Measurements from ENCODE around the gene TLK1. TPM values are rescaled to one million over a fixed set of nuclear protein-coding genes. Genes with fewer than 3 reads are reported as not detected.

The TLK1 gene
- total RNA-seq, 4 donors from 2014 or later: 41.0 to 57.6 (median 51.6) TPM

DNA sequence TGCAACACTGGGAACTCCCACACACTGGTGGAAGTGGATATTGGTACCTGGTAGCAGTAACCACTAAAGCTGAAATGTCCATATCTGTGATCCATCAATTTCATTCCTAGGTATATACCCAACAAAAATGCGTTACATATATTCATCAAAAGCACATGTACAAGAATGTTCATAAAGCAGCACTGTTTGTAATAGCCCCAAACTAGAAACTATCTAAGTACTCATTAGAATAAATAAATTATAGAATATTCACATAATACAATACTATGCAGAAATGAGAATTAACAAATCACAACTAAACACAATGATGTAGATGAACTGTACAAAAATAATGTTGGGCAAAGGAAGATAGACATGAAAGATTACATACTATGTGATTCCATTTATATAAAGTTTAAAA, 11.1 kb upstream of the TLK1 start:
- H3K4me3 ChIP-seq (replicated peaks in 1 of 3): no peak overlapping the region
- intact Hi-C loops (cut with DNase I): no loop called here
- no peak for DNase-seq
- H3K4me1 ChIP-seq: no peaks in the 10 kb centered on the region
- WGBS, 2 donors: 92 to 98% methylated on average over 1 of the region's 1 CpG
- TF ChIP-seq POLR2A (IDR thresholded peaks at IDR 0.05): no peak
- TF ChIP-seq, protein P1, sequence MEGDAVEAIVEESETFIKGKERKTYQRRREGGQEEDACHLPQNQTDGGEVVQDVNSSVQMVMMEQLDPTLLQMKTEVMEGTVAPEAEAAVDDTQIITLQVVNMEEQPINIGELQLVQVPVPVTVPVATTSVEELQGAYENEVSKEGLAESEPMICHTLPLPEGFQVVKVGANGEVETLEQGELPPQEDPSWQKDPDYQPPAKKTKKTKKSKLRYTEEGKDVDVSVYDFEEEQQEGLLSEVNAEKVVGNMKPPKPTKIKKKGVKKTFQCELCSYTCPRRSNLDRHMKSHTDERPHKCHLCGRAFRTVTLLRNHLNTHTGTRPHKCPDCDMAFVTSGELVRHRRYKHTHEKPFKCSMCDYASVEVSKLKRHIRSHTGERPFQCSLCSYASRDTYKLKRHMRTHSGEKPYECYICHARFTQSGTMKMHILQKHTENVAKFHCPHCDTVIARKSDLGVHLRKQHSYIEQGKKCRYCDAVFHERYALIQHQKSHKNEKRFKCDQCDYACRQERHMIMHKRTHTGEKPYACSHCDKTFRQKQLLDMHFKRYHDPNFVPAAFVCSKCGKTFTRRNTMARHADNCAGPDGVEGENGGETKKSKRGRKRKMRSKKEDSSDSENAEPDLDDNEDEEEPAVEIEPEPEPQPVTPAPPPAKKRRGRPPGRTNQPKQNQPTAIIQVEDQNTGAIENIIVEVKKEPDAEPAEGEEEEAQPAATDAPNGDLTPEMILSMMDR (IDR thresholded peaks at IDR 0.05): no peak
- H3K27me3 ChIP-seq: no peaks in the 10 kb centered on the region
- no peaks in the 10 kb centered on the region for H3K36me3 ChIP-seq
- no peak overlapping the region for H3K27ac ChIP-seq
- H3K9me3 ChIP-seq: no peaks in the 10 kb centered on the region

DNA sequence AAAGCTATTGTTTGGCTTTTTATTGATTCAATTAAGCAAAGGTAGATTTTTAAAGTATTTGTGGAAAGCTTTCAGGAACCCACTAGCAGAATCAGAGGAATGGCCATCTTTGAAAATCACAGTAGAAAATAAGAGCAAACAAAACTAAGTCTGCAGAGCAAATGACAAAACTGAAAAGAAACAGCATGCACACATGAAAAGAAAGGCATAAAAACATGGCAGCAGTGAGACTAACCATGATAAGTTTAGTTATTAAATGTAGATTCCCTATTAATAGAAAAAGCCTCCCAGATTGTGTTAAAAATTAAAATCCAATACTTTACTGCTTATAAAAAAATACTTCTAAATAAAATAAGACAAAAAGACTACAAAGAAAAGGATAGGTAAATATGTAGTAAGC, 9.1 kb upstream of the TLK1 start:
- Histone ChIP-seq H3K27me3 (no peaks in the 10 kb centered on the region), H3K9me3 (no peaks in the 10 kb centered on the region), H3K36me3 (no peaks in the 10 kb centered on the region), H3K4me3 (replicated peaks in 1 of 3) (no peak overlapping the region), H3K4me1 (no peaks in the 10 kb centered on the region), H3K27ac (no peak overlapping the region)
- TF ChIP-seq, protein P1 (IDR thresholded peaks at IDR 0.05): no peak
- no peak for TF ChIP-seq POLR2A (IDR thresholded peaks at IDR 0.05)
- intact Hi-C loops (cut with DNase I): loop anchor here (10.0 kb wide), 1 partner anchor 245 kb away; no protein-coding TSS in a partner anchor
- no peak for DNase-seq

DNA sequence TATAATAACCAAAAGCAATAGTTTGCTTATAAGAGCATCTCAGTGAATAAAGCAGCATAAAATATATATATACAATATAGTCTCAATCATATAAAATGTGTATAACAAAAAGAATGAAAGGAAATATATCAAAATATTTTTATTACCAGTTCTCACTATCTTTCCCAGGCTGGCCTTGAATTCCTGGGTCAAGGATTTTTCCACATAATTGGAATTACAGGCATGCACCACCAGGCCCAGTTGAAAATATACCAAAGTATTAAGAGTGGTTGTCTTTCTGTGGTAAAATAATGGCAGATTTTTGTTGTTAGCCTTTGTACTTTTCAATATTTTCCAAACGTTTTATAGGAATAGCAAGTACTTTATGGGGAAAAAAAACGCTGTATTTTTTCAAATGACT, 8.6 kb upstream of the TLK1 start:
- 58 to 74% methylated on average over 2 of the region's 2 CpGs for WGBS, 2 donors
- H3K9me3 ChIP-seq: no peaks in the 10 kb centered on the region
- H3K4me3 ChIP-seq (replicated peaks in 1 of 3): no peak overlapping the region
- no peaks in the 10 kb centered on the region for H3K27me3 ChIP-seq
- H3K27ac ChIP-seq: no peak overlapping the region
- intact Hi-C loops (cut with DNase I): loop anchor here (10.0 kb wide), 1 partner anchor 245 kb away; no protein-coding TSS in a partner anchor
- TF ChIP-seq POLR2A (IDR thresholded peaks at IDR 0.05): no peak
- TF ChIP-seq, protein P1 (IDR thresholded peaks at IDR 0.05): no peak
- DNase-seq: no peak
- H3K4me1 ChIP-seq: no peaks in the 10 kb centered on the region
- no peaks in the 10 kb centered on the region for H3K36me3 ChIP-seq

DNA sequence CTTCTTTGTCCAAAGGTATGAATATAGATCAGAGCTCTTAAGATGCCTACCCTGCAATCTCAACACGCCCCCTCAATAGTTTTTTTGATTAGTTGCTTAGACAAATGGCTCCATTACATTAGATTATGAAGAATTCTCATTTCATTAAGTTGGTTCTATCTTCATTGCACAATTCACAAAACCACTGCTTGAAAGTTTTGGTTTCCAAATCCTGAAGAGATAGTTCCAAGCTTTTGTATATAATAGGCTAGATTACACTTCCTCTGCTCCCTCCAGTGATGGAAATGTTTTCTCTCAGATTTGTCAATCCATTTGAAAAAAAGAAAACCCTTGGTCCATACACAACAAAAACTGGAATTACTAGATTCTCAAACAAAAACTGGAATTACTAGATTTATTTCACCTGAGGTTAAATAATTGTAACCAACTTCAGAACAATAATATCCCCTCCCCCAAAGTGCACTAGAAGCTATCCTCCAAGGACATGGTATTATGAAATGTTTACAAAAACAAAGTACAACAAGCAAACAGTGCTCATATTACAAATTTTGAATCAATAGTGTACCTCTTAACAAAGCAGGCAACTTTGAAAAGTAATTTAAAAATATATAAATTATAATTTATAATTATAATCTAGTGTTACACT, 6.8 kb upstream of the TLK1 start:
- no peak for TF ChIP-seq POLR2A (IDR thresholded peaks at IDR 0.05)
- TF ChIP-seq, protein P1 (IDR thresholded peaks at IDR 0.05): no peak
- no peak for DNase-seq
- intact Hi-C loops (cut with DNase I): loop anchor here (10.0 kb wide), 1 partner anchor 247 kb away; no protein-coding TSS in a partner anchor
- Histone ChIP-seq H3K27me3 (no peaks in the 10 kb centered on the region), H3K4me1 (no peaks in the 10 kb centered on the region), H3K9me3 (no peaks in the 10 kb centered on the region), H3K4me3 (replicated peaks in 1 of 3) (no peak overlapping the region), H3K27ac (no peak overlapping the region), H3K36me3 (no peaks in the 10 kb centered on the region)
- WGBS, 2 donors: 98% methylated on average over 1 of the region's 1 CpG

DNA sequence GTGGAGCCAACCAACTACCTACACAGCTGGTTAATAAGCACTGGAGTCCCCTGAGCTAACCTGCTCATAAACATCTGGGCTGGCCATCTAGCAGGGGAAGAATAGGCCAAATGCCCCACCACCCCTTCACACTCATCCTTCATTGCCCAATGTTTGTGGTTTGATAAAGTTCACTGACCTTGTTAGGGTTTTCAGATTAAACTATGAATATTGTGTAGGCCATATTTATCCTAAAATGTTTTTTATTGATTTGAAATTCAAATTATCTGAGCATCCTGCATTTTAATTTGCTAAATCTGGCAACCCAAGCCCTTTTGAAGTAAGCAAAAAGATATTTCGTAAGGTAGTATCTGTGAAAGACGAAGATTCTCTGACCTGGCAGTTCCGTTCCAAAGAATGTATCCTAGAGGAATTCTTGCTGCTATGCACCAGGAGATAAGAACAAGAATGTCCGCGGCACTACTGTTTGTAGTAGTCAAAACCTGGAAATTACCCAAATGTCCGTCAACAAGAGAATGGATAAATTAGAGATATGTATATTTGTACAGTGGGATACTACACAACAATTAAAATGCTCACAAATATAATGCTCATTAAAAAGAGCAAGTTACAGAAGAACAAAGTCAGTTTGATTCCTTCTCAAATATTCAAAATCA, 5.8 kb upstream of the TLK1 start:
- Histone ChIP-seq H3K36me3 (no peaks in the 10 kb centered on the region), H3K4me1 (no peaks in the 10 kb centered on the region), H3K4me3 (replicated peaks in 1 of 3) (no peak overlapping the region), H3K9me3 (no peaks in the 10 kb centered on the region), H3K27ac (no peak overlapping the region), H3K27me3 (no peaks in the 10 kb centered on the region)
- TF ChIP-seq POLR2A (IDR thresholded peaks at IDR 0.05): no peak
- TF ChIP-seq, protein P1 (IDR thresholded peaks at IDR 0.05): no peak
- no peak for DNase-seq
- whole genome bisulfite sequencing, 2 donors: 94 to 95% methylated on average over 6 of the region's 6 CpGs
- intact Hi-C loops (cut with DNase I): loop anchor here (10.0 kb wide), 1 partner anchor 248 kb away; no protein-coding TSS in a partner anchor

Data from thyroid gland (tissue), 4 donors.